ENCODE data around the gene GIMAP8. TPM values are rescaled to one million over a fixed set of nuclear protein-coding genes. Genes with fewer than 3 reads are reported as not detected.
A peak's percentile ranks its signal among the peaks of the same experiment; 100 is the strongest.

GIMAP8 gene
- total and polyA plus RNA-seq, 12 donors, result 13.4 to 39.4 (median 17.9) TPM

DNA sequence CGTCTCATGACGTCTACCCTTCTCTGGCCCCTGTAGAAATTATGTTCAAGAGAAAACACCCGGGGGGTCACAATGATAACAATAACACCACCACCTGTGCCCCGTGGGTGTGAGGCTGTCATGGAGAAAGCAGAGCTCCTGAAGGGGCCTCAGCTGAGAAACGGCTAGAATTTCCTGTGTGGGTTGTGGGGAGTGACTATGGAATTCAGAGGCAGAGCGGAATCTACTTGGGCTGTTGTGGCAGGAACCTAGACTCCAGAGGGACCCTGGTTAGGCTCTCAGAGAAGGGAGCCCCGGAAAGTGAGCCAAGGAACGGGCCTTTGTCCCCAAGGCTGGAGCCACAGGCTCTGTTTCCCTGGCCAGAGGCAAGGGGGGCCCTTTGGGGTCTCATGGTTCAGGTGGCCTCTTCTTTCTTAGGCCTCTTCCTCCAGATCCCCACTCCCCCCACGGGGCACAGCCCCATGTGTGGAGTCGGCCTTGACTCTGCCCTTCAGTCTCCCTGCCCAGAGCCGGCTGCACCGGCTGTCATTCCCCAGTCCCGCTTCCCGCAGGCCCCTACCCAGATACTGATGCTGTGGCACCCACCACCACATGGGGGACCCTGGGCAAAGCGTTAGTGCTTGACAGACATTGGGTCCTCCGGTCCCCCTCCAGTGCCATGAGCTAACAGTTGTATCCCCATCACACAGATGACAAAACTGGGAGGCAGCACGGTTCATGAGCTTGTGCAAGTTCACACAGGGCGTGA, 6.5 kb upstream of the GIMAP8 start:
- TF ChIP-seq, protein P1, sequence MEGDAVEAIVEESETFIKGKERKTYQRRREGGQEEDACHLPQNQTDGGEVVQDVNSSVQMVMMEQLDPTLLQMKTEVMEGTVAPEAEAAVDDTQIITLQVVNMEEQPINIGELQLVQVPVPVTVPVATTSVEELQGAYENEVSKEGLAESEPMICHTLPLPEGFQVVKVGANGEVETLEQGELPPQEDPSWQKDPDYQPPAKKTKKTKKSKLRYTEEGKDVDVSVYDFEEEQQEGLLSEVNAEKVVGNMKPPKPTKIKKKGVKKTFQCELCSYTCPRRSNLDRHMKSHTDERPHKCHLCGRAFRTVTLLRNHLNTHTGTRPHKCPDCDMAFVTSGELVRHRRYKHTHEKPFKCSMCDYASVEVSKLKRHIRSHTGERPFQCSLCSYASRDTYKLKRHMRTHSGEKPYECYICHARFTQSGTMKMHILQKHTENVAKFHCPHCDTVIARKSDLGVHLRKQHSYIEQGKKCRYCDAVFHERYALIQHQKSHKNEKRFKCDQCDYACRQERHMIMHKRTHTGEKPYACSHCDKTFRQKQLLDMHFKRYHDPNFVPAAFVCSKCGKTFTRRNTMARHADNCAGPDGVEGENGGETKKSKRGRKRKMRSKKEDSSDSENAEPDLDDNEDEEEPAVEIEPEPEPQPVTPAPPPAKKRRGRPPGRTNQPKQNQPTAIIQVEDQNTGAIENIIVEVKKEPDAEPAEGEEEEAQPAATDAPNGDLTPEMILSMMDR (IDR thresholded peaks at IDR 0.05), result no peak
- ATAC-seq (no peak), DNase-seq (no peak)
- H3K27ac ChIP-seq, result no peak overlapping the region
- no peak overlapping the region for H3K4me3 ChIP-seq
- H3K27me3 ChIP-seq, result no peaks in the 10 kb centered on the region
- WGBS, 2 donors, result 85 to 86% methylated on average over 18 of the region's 18 CpGs
- no peaks in the 10 kb centered on the region for H3K36me3 ChIP-seq
- H3K9me3 ChIP-seq, result peaks cover 0 to 19% (median 12%) of the 10 kb centered on the region in 11 donors
- intact Hi-C loops (cut with DNase I), result loop anchor here in 1 of 10 donors (10.0 kb wide), 1 partner anchor 421 kb away; no protein-coding TSS in a partner anchor
- peaks cover 0 to 28% (median 13%) of the 10 kb centered on the region in 9 donors for H3K4me1 ChIP-seq

DNA sequence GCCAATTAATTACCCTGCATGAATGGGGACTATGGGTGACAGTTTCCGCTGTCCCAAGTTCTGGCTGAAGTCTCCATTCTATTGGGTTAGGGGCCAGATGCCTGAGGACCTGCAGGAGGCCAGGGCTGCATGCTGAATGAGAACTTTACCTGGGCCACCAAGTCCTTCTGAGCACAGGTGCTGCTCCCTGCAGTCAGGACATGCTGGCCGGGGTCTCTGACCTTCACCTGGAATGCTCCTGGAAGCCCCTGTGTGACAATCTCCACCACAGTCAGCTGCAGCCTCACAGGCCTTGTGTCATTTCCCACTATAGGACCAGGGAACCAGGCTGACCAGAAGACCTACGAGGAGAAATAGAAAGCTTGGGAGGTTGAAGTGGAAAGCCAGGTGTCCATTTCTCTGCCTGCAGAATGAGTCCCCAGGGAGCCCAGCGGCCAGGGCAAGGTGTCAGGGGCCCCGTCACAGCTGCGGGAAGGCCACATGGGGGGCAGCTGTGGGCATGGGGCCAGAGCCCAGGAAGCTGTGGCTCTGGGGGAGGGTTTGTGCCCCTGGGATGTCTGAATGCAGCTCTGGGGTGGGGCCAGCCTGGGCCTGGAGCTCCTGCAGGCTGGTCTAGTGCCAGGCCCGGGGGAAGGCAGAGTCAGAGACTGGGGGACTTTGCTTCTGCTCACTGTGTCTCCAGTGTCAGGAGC, 5.6 kb upstream of the GIMAP8 start:
- H3K4me3 ChIP-seq, result no peak overlapping the region
- no peak overlapping the region for H3K27ac ChIP-seq
- H3K9me3 ChIP-seq, result peaks cover 0 to 19% (median 12%) of the 10 kb centered on the region in 11 donors
- TF ChIP-seq, protein P1 (IDR thresholded peaks at IDR 0.05), result no peak
- 80 to 85% methylated on average over 7 of the region's 7 CpGs for WGBS, 2 donors
- DNase-seq (no peak), ATAC-seq (no peak)
- intact Hi-C loops (cut with DNase I), result loop anchor here in 5 of 10 donors (5.0 to 10.0 kb wide), 3 partner anchors 292 to 420 kb away; partner anchors contain the start of gene GIMAP5 (in 1 of the 5)
- H3K36me3 ChIP-seq, result no peaks in the 10 kb centered on the region
- H3K4me1 ChIP-seq, result peaks cover 0 to 34% (median 22%) of the 10 kb centered on the region in 9 donors
- H3K27me3 ChIP-seq, result no peaks in the 10 kb centered on the region

DNA sequence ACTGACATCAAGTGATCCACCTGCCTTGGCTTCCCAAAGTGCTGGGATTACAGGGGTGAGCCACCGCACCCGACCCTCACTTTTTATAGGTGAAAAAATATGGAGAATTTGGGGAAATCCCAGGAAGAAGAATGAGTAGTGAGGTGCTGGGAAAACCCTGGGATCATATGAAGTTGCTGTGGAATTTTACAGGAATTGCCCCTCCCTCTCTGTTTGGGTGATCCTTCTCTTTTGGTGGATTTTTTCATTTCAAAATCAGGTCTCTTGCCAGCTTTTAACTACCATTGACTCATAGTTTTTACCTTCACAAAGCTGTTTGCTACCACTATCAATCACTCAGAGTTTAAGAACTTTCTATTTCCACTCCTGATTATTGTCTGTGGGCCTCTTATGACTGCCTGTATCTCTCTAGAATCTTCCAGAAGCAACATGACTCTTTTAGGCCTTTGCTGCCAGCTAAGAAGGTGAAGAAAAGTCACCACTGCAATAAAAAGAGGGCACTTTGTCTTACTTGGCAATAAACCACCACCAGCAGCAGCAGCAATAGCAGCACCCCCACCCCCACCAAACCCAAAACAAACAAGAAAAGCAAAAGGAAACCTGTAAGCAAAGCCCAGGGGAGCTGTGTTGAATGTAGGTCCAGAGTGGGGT, 4.0 kb upstream of the GIMAP8 start:
- no peak for DNase-seq
- TF ChIP-seq, protein P1 (IDR thresholded peaks at IDR 0.05), result no peak
- no peaks in the 10 kb centered on the region for H3K36me3 ChIP-seq
- H3K9me3 ChIP-seq, result peaks cover 0 to 12% (median 6%) of the 10 kb centered on the region in 11 donors
- intact Hi-C loops (cut with DNase I), result loop anchor here in 6 of 10 donors (2.0 to 10.0 kb wide), 4 partner anchors 291 to 418 kb away; partner anchors contain the start of gene GIMAP5 (in 1 of the 6)
- peaks cover 0 to 41% (median 26%) of the 10 kb centered on the region in 9 donors for H3K4me1 ChIP-seq
- H3K27me3 ChIP-seq, result no peaks in the 10 kb centered on the region
- 90 to 98% methylated on average over 2 of the region's 2 CpGs for WGBS, 2 donors
- ATAC-seq, result no peak
- peak overlapping the region in 3 of 10 donors; percentile 23 to 37 (median 33) for H3K27ac ChIP-seq
- H3K4me3 ChIP-seq, result no peak overlapping the region
